ENCODE results near the gene TRIML2.

DNA sequence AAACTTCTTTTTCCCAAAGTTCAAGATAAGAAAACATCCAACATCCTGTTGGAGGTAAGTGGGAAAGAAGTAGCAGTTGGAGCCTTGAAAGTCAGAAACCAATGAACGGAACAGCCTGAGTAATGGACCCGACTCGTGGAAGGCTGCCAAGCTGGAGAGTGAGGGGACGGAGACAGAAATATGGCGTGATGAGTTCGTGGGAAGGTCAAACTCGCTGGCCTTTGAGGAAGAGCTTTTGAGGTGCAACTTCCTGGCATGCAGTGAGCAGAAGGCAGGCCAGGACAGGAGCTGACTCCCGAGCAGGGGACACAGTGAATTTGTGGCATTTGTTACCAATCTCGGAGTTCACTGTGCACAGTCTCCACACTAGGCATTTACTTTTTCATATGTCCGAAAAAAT, 28.8 kb upstream of the TRIML2 start:
- no peak for TF ChIP-seq CTCF (IDR thresholded peaks at IDR 0.05)
- TF ChIP-seq POLR2A (IDR thresholded peaks at IDR 0.05): no peak

All from testis (tissue), 2 donors.